Measurements from ENCODE around the gene TLNRD1.

DNA sequence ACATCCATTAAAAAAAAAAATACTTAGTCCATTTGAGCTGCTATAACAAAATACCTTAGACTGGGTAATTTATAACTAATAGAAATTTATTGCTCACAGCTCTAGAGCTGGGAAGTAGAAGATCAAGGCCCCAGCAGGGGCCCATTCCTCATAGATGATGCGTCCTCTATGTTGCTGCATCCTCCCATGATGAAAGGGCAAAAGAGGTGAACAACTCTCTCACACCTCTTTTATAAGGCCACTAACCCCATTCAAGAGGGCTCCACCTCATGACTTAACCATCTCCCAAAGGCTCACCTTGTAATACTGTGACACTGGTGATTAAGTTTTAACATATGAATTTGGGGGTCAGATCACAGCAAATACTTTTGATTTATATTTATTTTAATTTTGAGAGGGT lies 3.0 kb upstream of the TLNRD1 start:
- TF ChIP-seq POLR2AphosphoS5 (IDR thresholded peaks at IDR 0.05): no peak
- TF ChIP-seq, protein P1, sequence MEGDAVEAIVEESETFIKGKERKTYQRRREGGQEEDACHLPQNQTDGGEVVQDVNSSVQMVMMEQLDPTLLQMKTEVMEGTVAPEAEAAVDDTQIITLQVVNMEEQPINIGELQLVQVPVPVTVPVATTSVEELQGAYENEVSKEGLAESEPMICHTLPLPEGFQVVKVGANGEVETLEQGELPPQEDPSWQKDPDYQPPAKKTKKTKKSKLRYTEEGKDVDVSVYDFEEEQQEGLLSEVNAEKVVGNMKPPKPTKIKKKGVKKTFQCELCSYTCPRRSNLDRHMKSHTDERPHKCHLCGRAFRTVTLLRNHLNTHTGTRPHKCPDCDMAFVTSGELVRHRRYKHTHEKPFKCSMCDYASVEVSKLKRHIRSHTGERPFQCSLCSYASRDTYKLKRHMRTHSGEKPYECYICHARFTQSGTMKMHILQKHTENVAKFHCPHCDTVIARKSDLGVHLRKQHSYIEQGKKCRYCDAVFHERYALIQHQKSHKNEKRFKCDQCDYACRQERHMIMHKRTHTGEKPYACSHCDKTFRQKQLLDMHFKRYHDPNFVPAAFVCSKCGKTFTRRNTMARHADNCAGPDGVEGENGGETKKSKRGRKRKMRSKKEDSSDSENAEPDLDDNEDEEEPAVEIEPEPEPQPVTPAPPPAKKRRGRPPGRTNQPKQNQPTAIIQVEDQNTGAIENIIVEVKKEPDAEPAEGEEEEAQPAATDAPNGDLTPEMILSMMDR (IDR thresholded peaks at IDR 0.05): no peak
